Measurements from ENCODE around the gene TRIM41. TPM values are rescaled to one million over a fixed set of nuclear protein-coding genes. Genes with fewer than 3 reads are reported as not detected.
"Not testable (repeated sequence)": the region's sequence is repeated elsewhere in the genome, so short reads cannot be mapped to it uniquely, and the experiment has no call there.

The TRIM41 gene
- total RNA-seq, 1 experiment from 2014 or later: 34.2 TPM

- Histone ChIP-seq H2BK5ac (ENCODE audit: insufficient read length, low read length) (no peak overlapping the region), H3K4me2 (ENCODE audit: insufficient read depth, insufficient read length, low read length) (no peak overlapping the region), H3K27ac (ENCODE audit: insufficient read length, low read depth, low read length) (no peak overlapping the region), H3K23ac (ENCODE audit: insufficient read length, low read depth, low read length) (no peak overlapping the region), H3K4me1 (ENCODE audit: insufficient read depth, low read length) (no peaks in the 10 kb centered on the region; the same call in 1 of the 2 replicates), H2BK15ac (ENCODE audit: low read depth, low read length) (no peak overlapping the region), H2BK12ac (ENCODE audit: insufficient read length, low read depth, low read length) (no peak overlapping the region), H4K91ac (ENCODE audit: insufficient read length, low read depth, low read length) (no peak overlapping the region), H2BK120ac (ENCODE audit: low read depth, low read length, poor library complexity, severe bottlenecking) (no peak overlapping the region), H3K9ac (ENCODE audit: extremely low read depth, insufficient read length, low read length) (no peak overlapping the region), H3K79me2 (ENCODE audit: insufficient read depth, low read length) (no peaks in the 10 kb centered on the region), H2AFZ (ENCODE audit: low read length) (no peak overlapping the region), H2AK5ac (ENCODE audit: insufficient read length, low read length) (no peak overlapping the region), H3T11ph (ENCODE audit: low read length) (no peak overlapping the region), H4K20me1 (ENCODE audit: control insufficient read depth, insufficient read depth, insufficient read length) (no peaks in the 10 kb centered on the region), H3K27me3 (ENCODE audit: insufficient read depth, low read length) (peaks cover 2% of the 10 kb centered on the region), H3K56ac (ENCODE audit: insufficient read length, low read depth, low read length) (no peak overlapping the region), H3K14ac (ENCODE audit: insufficient read depth, low read length) (no peak overlapping the region), H4K8ac (replicated peaks; ENCODE audit: insufficient read length, low read depth, low read length) (no peak overlapping the region), H2BK20ac (ENCODE audit: low read depth, low read length, poor library complexity, severe bottlenecking) (no peak overlapping the region), H3K9me3 (ENCODE audit: control insufficient read depth, low read depth, low read length) (no peaks in the 10 kb centered on the region), H3K4ac (ENCODE audit: low read depth, low read length) (no peak overlapping the region), H4K5ac (ENCODE audit: insufficient read length, low read depth, low read length) (no peak overlapping the region), H3K23me2 (ENCODE audit: insufficient read length, low read depth, low read length, poor library complexity, severe bottlenecking) (peaks cover 7% of the 10 kb centered on the region), H3K79me1 (ENCODE audit: insufficient read depth, low read depth, low read length, poor library complexity, severe bottlenecking) (no peaks in the 10 kb centered on the region), H3K18ac (ENCODE audit: insufficient read length, low read depth, low read length) (no peak overlapping the region)
- H3K36me3 Mint-ChIP-seq (ENCODE audit: insufficient read depth in 1 of 3, low read depth in 3 of 3): no peaks in the 10 kb centered on the region
- peaks cover 16 to 21% of the 10 kb centered on the region in 2 experiments; a peak in 3 of 4 replicates for H3K4me1 Mint-ChIP-seq
- H3K4me3 Mint-ChIP-seq: no peak overlapping the region
- no peak for TF ChIP-seq CTCF (conservative IDR thresholded peaks at IDR 0.05)
- peaks cover 30% of the 10 kb centered on the region for H3K27me3 Mint-ChIP-seq (ENCODE audit: low read depth)
- no CpG with 5 or more reads among the region's 2 CpGs for WGBS (ENCODE audit: extremely low coverage, insufficient read length, low lambda C conversion rate)
- no peak overlapping the region for H3K27ac Mint-ChIP-seq
- H3K9me3 Mint-ChIP-seq: no peaks in the 10 kb centered on the region; a peak in 1 of 5 replicates
- no peak for DNase-seq
Observed at GRCh38 chr5:181212934-181213333, 10.1 kb upstream of the TRIM41 start.

GRCh38 chr5:181214249-181214648 is 8.8 kb upstream of the TRIM41 start:
- not testable (repeated sequence) for H3K4me1 ChIP-seq (ENCODE audit: insufficient read depth, low read length); H3K9ac ChIP-seq (ENCODE audit: extremely low read depth, insufficient read length, low read length); H3K4me3 Mint-ChIP-seq; H3K27me3 ChIP-seq (ENCODE audit: insufficient read depth, low read length); DNase-seq; H3K27ac Mint-ChIP-seq; H3K27ac ChIP-seq (ENCODE audit: insufficient read length, low read depth, low read length); H3K9me3 ChIP-seq (ENCODE audit: control insufficient read depth, low read depth, low read length); H3K36me3 Mint-ChIP-seq (ENCODE audit: insufficient read depth in 1 of 3, low read depth in 3 of 3); H3T11ph ChIP-seq (ENCODE audit: low read length); H2BK15ac ChIP-seq (ENCODE audit: low read depth, low read length); H2BK120ac ChIP-seq (ENCODE audit: low read depth, low read length, poor library complexity, severe bottlenecking); H2BK20ac ChIP-seq (ENCODE audit: low read depth, low read length, poor library complexity, severe bottlenecking); H2AK5ac ChIP-seq (ENCODE audit: insufficient read length, low read length); H2BK5ac ChIP-seq (ENCODE audit: insufficient read length, low read length); H4K20me1 ChIP-seq (ENCODE audit: control insufficient read depth, insufficient read depth, insufficient read length); H3K4me2 ChIP-seq (ENCODE audit: insufficient read depth, insufficient read length, low read length); H3K9me3 Mint-ChIP-seq; H3K56ac ChIP-seq (ENCODE audit: insufficient read length, low read depth, low read length); H3K79me2 ChIP-seq (ENCODE audit: insufficient read depth, low read length); H4K5ac ChIP-seq (ENCODE audit: insufficient read length, low read depth, low read length); H3K79me1 ChIP-seq (ENCODE audit: insufficient read depth, low read depth, low read length, poor library complexity, severe bottlenecking); H3K23me2 ChIP-seq (ENCODE audit: insufficient read length, low read depth, low read length, poor library complexity, severe bottlenecking); H3K4ac ChIP-seq (ENCODE audit: low read depth, low read length); H2AFZ ChIP-seq (ENCODE audit: low read length); H2BK12ac ChIP-seq (ENCODE audit: insufficient read length, low read depth, low read length); H4K8ac ChIP-seq (replicated peaks; ENCODE audit: insufficient read length, low read depth, low read length); H4K91ac ChIP-seq (ENCODE audit: insufficient read length, low read depth, low read length); H3K23ac ChIP-seq (ENCODE audit: insufficient read length, low read depth, low read length); H3K14ac ChIP-seq (ENCODE audit: insufficient read depth, low read length); H3K18ac ChIP-seq (ENCODE audit: insufficient read length, low read depth, low read length)
- H3K4me1 Mint-ChIP-seq: peaks cover 17 to 20% of the 10 kb centered on the region in 2 experiments; a peak in 3 of 4 replicates
- peaks cover 32% of the 10 kb centered on the region for H3K27me3 Mint-ChIP-seq (ENCODE audit: low read depth)
- no CpG with 5 or more reads among the region's 10 CpGs for WGBS (ENCODE audit: extremely low coverage, insufficient read length, low lambda C conversion rate)

All from H9 (cell line).